Mammary epithelial cell (primary cell): ENCODE data around the gene IGF2R.

Experiments
- CTCF ChIP-seq, 2 donors: IDR thresholded peaks in 1 of 2; conservative IDR thresholded peaks in 1 of 2; 2 replicates each; pipeline ENCODE4 v1.5.1; 2011 to 2012; ENCODE audit warnings: inconsistent platforms in 2 of 2, low read length in 2 of 2, mild to moderate bottlenecking in 2 of 2, control low read depth in 1 of 2, low read depth in 1 of 2; ENCODE audit not compliant: insufficient read depth in 1 of 2; ENCODE audit errors: extremely low read depth in 1 of 2
- EZH2 ChIP-seq: IDR thresholded peaks from 2 replicates; pipeline ENCODE4 v1.6.1; 2012; ENCODE audit warnings: low read length, inconsistent platforms, borderline replicate concordance

- TF ChIP-seq CTCF (conservative IDR thresholded peaks at IDR 0.05 in 1 of 2, IDR thresholded peaks at IDR 0.05 in 1 of 2; ENCODE audit: extremely low read depth in 1 of 2, insufficient read depth in 1 of 2, low read depth in 1 of 2, low read length in 2 of 2): no peak
- no peak for TF ChIP-seq EZH2
Measured at GRCh38 chr6:159973951-159974350, 5.1 kb downstream of the IGF2R start.
